ENCODE data around the gene MAGI2.

- TF ChIP-seq EZH2 (IDR thresholded peaks at IDR 0.05; ENCODE audit: borderline replicate concordance, low read depth, low read length, severe bottlenecking): no peak
- no peak for TF ChIP-seq CTCF (IDR thresholded peaks at IDR 0.05; ENCODE audit: extremely low read depth in 1 of 2, insufficient read depth in 1 of 2, low read depth in 1 of 2, low read length in 2 of 2)
Measured at GRCh38 chr7:78115876-78116275, 1337.6 kb downstream of the MAGI2 start.
